PFSK-1 (cell line): ENCODE measurements around the gene NT5DC1.

Experiments used
- FOXP2 ChIP-seq: optimal IDR thresholded peaks from 2 replicates; pipeline ENCODE3; 2011; ENCODE audit warnings: borderline replicate concordance, control low read depth, inconsistent platforms; ENCODE audit not compliant: insufficient read depth; ENCODE audit errors: extremely low read length, extremely low read depth
- POLR2AphosphoS5 ChIP-seq: IDR thresholded peaks from 2 replicates; pipeline ENCODE4 v1.6.1; 2012; ENCODE audit warnings: low read depth, mild to moderate bottlenecking, control low read depth, low read length, moderate library complexity
- REST ChIP-seq, 2 experiments: IDR thresholded peaks; 2 replicates each; pipeline versions ENCODE4 v1.6.1 to v1.8.0; 2011 to 2012; ENCODE audit warnings: low read depth in 2 of 2, low read length in 2 of 2, control low read depth in 1 of 2, inconsistent platforms in 1 of 2, mild to moderate bottlenecking in 1 of 2, moderate library complexity in 1 of 2; ENCODE audit not compliant: insufficient read depth in 1 of 2
- SIN3A ChIP-seq: IDR thresholded peaks from 2 replicates; pipeline ENCODE4 v1.6.1; 2012; ENCODE audit warnings: mild to moderate bottlenecking, low read length, moderate library complexity, borderline replicate concordance; ENCODE audit not compliant: insufficient read depth
- TAF1 ChIP-seq: IDR thresholded peaks from 2 replicates; pipeline ENCODE4 v1.6.1; 2012; ENCODE audit warnings: low read length, control low read depth, borderline replicate concordance; ENCODE audit not compliant: insufficient read depth

The NT5DC1 gene

GRCh38 chr6:116073765-116074440, 26.8 kb upstream of the NT5DC1 start:
- TF ChIP-seq FOXP2 (no peak), POLR2AphosphoS5 (no peak), SIN3A (no peak), TAF1 (no peak), REST (IDR thresholded peaks at IDR 0.05; ENCODE audit: insufficient read depth in 1 of 2, low read depth in 2 of 2, low read length in 2 of 2) (no peak)

- TF ChIP-seq TAF1: no peak
- no peak for TF ChIP-seq REST (IDR thresholded peaks at IDR 0.05; ENCODE audit: insufficient read depth in 1 of 2, low read depth in 2 of 2, low read length in 2 of 2)
Measured at GRCh38 chr6:116074732-116075390, 25.8 kb upstream of the NT5DC1 start.

- TF ChIP-seq POLR2AphosphoS5: no peak
- TF ChIP-seq SIN3A: no peak
- TF ChIP-seq REST (IDR thresholded peaks at IDR 0.05; ENCODE audit: insufficient read depth in 1 of 2, low read depth in 2 of 2, low read length in 2 of 2): no peak
- TF ChIP-seq FOXP2: no peak
- TF ChIP-seq TAF1: no peak
Measured at GRCh38 chr6:116078522-116078921, 22.1 kb upstream of the NT5DC1 start.

- TF ChIP-seq POLR2AphosphoS5: no peak
- TF ChIP-seq SIN3A: no peak
- TF ChIP-seq TAF1: no peak
Measured at GRCh38 chr6:116078945-116079344, 21.7 kb upstream of the NT5DC1 start.

GRCh38 chr6:116083052-116083451, 17.6 kb upstream of the NT5DC1 start:
- TF ChIP-seq POLR2AphosphoS5: no peak
- no peak for TF ChIP-seq TAF1
- TF ChIP-seq SIN3A: no peak
- no peak for TF ChIP-seq FOXP2
- TF ChIP-seq REST (IDR thresholded peaks at IDR 0.05; ENCODE audit: insufficient read depth in 1 of 2, low read depth in 2 of 2, low read length in 2 of 2): no peak
